GM18868 (cell line): ENCODE measurements around the gene TRIM8.
"Not testable (repeated sequence)": the region's sequence is repeated elsewhere in the genome, so short reads cannot be mapped to it uniquely, and the experiment has no call there.

Experiments
- ATAC-seq: cut with Tn5 transposase; IDR thresholded peaks from one replicate; pipeline ENCODE4 v1.9.1; 2021; ENCODE audit warnings: mild to moderate bottlenecking, moderate library complexity; ENCODE audit not compliant: unreplicated experiment

TRIM8 gene

GRCh38 chr10:102648889-102649796, 4.9 kb downstream of the TRIM8 start:
- no peak for ATAC-seq

- ATAC-seq, result no peak
These were observed 5.7 kb downstream of the TRIM8 start for GRCh38 chr10:102649797-102650654.

- ATAC-seq, result no peak
These were observed 6.6 kb downstream of the TRIM8 start for GRCh38 chr10:102650655-102651454.

GRCh38 chr10:102651455-102652169, 7.3 kb downstream of the TRIM8 start:
- ATAC-seq, result no peak

DNA sequence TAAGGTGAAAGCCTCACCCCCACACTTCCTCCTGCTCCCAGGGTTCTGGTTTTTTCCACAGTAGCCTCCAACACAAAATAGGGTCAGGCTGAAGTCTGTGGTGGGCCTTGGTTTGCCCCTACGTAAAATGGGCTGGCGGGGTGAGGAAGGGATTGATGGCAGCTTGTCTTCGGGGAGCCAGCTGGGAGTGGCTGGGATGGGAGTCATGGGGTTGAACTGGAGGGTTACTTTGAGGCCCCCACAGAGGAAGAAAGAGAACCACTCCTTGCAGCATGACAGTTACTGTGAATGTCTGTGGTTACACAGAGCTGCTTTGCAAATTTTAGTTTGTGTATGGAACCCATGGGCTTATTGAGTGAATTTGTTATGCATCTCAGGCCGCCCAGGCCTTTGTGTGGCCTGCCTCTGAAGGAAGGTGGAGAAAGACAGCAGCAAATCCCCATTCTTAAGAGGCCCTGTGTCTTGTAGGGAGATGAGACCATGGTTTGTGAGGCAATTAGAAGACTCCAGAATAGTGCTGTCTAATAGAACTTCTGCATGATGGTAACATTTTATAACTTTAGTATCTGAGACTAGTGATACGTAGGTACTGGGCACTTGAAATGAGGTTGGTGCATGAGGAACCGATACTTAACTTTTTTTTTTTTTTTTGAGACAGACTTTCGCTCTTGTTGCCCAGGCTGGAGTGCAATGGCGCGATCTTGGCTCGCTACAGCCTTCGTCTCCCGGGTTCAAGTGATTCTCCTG, 8.1 kb downstream of the TRIM8 start:
- peak; percentile 41 for ATAC-seq

DNA sequence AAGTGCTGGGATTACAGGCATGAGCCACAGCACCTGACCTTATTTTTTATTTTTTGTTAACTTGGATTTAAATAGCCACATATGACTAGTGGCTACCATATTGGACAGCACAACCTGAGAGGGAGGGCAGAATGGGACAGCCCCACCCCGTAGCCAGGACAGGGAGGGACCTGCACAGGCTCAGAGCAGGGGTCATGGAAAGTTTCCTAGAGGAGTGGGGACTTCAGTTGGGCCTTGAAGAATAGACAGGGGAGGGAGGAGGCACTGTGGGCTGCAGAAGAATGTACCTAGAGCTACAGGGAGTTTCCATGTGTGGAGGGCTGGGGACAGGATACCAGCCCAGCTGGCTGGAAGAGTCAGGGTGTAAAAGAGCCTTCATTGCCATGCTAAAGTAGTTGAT, 8.8 kb downstream of the TRIM8 start:
- no peak for ATAC-seq

GRCh38 chr10:102654566-102654965, 10.3 kb downstream of the TRIM8 start:
- no peak for ATAC-seq

DNA sequence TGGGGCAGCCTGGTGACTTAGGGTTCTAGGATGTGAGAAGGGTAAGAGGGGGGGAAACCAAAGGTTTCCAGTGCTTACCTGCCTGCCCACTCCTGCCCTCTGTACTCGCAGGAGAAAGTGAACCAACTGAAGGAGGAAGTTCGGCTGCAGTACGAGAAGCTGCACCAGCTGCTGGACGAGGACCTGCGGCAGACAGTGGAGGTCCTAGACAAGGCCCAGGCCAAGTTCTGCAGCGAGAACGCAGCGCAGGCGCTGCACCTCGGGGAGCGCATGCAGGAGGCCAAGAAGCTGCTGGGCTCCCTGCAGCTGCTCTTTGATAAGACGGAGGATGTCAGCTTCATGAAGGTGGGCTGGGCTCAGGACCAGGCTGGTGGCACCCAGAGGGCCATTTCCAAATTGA, 10.7 kb downstream of the TRIM8 start:
- ATAC-seq, result no peak

- no peak for ATAC-seq
These were observed 11.7 kb downstream of the TRIM8 start for GRCh38 chr10:102656026-102656425.

DNA sequence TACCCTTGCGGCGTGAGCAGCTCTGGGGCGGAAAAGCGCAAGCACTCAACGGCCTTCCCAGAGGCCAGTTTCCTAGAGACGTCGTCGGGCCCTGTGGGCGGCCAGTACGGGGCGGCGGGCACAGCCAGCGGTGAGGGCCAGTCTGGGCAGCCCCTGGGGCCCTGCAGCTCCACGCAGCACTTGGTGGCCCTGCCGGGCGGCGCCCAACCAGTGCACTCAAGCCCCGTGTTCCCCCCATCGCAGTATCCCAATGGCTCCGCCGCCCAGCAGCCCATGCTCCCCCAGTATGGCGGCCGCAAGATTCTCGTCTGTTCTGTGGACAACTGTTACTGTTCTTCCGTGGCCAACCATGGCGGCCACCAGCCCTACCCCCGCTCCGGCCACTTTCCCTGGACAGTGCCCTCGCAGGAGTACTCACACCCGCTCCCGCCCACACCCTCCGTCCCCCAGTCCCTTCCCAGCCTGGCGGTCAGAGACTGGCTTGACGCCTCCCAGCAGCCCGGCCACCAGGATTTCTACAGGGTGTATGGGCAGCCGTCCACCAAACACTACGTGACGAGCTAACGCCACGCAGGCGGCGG, 12.6 kb downstream of the TRIM8 start:
- ATAC-seq, result no peak

- no peak for ATAC-seq
These were observed 13.2 kb downstream of the TRIM8 start for GRCh38 chr10:102657451-102657850.

DNA sequence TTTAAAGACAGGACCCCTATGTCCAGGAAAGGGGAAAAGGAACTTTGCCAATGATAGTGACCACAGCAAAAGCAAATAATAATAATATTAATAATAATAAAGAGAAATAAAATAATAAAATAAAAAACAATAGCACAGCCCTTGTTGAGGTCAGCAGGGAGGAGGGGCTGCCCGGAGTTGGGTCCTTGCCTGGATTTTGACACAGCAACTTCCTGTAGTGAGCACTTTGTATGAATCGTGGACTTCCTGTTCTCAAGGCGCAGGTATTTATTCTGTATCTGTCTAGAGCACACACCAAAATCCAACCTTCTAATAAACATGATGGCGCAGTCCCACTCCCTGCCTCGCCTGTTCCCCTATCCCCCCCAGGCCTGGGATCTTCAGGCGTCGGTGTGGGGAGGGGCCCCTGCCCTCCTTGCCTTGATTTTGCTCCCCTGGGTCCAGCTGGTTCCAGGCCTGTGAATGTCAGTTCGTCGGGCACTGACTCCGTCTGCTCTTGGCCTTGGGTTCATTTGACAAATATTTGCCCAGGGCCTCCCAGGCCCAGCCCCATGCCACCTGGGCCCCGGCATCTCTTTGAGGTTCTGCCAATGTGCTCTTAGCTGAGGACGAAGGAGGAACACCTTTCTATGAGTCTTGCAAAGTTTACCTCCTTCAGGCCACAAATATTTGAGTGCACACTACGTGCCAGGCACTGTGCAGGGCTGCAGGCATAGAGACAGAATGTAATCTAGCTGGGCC, 13.9 kb downstream of the TRIM8 start:
- ATAC-seq, result no peak

DNA sequence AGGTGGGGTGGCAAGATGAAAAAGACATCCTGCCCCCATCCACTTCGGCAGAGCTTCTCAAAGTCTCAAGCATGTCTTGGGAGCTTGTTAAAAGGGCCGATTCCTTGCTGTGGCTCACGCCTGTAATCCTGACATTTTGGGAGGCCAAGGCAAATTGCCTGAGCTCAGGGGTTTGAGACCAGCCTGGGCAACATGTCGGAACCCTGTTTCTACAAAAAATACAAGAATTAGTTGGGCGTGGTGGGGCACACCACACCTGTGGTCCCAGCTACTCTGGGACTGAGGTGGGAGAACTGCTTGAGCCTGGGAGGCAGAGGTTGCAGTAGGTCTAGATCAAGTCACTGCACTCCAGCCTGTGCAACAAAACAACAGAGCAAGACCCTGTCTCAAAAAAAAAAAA, 14.5 kb downstream of the TRIM8 start:
- ATAC-seq, result no peak

GRCh38 chr10:102660888-102661657, 16.8 kb downstream of the TRIM8 start:
- ATAC-seq, result peak; percentile 81

DNA sequence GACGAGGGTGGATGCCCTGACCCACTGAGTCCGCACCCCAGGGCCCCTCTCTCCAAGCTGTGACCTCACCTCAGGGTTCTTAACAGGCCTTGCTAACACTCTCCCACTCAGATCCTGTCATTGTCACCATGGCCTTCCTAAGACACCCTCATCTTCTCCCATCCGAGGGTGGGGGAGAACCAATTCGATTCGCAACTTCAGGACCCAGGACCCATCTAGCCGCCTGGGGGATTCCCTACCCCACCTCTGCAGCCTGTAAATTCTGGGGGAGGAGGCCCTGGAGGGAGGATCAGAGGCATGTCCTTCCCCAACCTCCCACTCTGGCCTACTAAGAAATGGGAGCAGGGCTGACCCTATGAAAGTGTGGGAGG, 17.4 kb downstream of the TRIM8 start:
- no peak for ATAC-seq

GRCh38 chr10:102665904-102666509, 21.7 kb downstream of the TRIM8 start:
- no peak for ATAC-seq

- ATAC-seq, result not testable (repeated sequence)
These were observed 23.1 kb downstream of the TRIM8 start for GRCh38 chr10:102667411-102667810.
